GM13976 (cell line): ENCODE measurements around the gene OR56B1.

Source experiments
- DNase-seq: peaks from one replicate; pipeline ENCODE4 v3.0.0; 2012; ENCODE audit warnings: low spot score
- in situ Hi-C: fragments of 300-500 bp; cut with MboI; formaldehyde crosslinking; loops from one replicate; pipeline ENCODE4 v1.12.0; 2022; ENCODE audit warnings: low sequenced_read_pairs, mixed read lengths, inconsistent platforms; ENCODE audit not compliant: unreplicated experiment
- TF ChIP-seq, protein P1 (sequence below): IDR thresholded peaks from 2 replicates; pipeline ENCODE4 v1.5.1; 2012; ENCODE audit warnings: borderline replicate concordance, mild to moderate bottlenecking; ENCODE audit not compliant: insufficient read depth; ENCODE audit errors: extremely low read depth, missing control alignments, control extremely low read depth

The OR56B1 gene

DNA sequence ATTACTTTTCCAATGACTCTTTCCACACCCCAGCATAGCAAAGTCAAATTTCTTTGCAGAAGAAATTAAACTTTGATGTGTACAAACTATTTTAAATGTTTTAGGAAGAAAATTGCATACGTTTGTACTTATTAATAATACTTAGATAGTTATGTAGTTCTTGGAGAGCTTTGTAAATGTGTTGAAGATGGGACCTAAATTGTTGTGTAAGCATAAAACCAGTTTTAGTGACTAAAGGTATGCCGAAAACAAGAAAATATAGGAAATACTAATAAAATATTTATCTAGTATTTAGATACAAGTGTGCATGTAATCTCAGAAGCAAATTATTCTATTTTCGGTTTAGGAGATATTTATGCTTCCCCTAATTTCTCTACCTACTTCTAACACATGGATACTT, 13.6 kb downstream of the OR56B1 start:
- DNase-seq, result no peak
- in situ Hi-C loops, result no loop called here
- TF ChIP-seq, protein P1, sequence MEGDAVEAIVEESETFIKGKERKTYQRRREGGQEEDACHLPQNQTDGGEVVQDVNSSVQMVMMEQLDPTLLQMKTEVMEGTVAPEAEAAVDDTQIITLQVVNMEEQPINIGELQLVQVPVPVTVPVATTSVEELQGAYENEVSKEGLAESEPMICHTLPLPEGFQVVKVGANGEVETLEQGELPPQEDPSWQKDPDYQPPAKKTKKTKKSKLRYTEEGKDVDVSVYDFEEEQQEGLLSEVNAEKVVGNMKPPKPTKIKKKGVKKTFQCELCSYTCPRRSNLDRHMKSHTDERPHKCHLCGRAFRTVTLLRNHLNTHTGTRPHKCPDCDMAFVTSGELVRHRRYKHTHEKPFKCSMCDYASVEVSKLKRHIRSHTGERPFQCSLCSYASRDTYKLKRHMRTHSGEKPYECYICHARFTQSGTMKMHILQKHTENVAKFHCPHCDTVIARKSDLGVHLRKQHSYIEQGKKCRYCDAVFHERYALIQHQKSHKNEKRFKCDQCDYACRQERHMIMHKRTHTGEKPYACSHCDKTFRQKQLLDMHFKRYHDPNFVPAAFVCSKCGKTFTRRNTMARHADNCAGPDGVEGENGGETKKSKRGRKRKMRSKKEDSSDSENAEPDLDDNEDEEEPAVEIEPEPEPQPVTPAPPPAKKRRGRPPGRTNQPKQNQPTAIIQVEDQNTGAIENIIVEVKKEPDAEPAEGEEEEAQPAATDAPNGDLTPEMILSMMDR, result no peak

DNA sequence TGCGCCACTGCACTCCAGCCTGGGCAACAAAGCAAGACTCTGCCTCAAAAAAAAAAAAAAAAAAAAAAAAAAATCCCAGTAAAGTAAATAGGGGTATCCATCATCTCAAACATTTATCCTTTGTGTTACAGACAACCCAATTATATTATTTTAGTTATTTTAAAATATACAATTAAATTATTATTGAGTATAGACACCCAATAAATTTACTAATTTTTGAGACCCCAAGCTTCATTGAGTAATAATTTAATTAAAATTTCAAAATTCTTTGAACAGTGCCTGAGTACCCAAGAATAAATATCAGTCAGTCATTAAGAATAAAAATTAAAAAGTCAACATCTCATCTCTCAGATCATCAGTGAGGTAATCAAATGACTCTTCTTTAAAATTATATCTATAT, 17.7 kb downstream of the OR56B1 start, which contains the start of gene OR52N4:
OR52N4 (plus strand) TSS at position 301 of the 400 bp plus-strand sequence. CDS start 498 bp downstream, outside the sequence.
- in situ Hi-C loops, result no loop called here
- DNase-seq, result no peak
- TF ChIP-seq, protein P1, result no peak

DNA sequence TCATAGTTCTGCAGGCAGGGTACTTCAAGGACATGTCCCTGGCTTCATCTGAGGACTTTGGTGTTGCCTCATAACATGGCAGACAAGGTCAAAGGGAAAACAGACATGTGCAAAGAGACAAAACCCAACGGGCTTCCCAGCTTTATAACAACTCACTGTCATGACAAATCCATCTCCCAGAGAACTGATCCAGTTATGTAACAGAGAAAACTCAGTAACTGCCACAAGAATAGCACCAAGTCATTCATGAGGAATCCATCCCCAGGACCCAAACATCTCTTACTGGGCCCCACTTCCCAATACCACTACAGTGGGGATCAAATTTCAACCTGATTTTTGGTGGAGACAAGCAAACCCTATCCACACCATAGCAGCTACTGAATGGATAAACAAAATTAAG, 30.8 kb downstream of the OR56B1 start:
- TF ChIP-seq, protein P1, result no peak
- in situ Hi-C loops, result no loop called here
- no peak for DNase-seq

DNA sequence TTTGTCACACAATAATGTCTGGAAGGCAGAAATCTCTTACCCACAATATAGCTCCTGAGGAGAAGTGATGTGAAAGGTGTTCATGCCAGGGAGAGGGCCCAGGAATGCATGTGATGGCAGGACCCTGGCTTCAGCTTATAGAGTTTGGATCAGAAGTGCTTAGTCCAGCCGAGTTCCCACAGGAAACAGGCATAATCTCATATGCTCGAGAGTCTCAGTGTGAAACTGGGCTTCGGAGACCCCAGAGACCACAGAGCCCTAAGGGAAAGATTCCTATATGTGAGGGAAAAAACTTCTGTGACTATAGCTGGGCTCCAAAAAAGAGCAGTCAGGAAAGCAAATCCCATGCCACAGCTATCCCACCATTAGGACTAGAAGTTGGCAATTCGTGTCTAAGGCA, 47.0 kb downstream of the OR56B1 start, which contains the start of gene OR52N5:
OR52N5 (minus strand) TSS at position 101 of the 400 bp plus-strand sequence. CDS start 4,721 bp downstream, outside the sequence.
- TF ChIP-seq, protein P1, result no peak
- in situ Hi-C loops, result no loop called here
- no peak for DNase-seq
